ENCODE measurements around the gene RNF208. TPM values are rescaled to one million over a fixed set of nuclear protein-coding genes. Genes with fewer than 3 reads are reported as not detected.
A peak's percentile ranks its signal among the peaks of the same experiment; 100 is the strongest.

Gene RNF208
- total RNA-seq, 1 donor from 2014 or later = 9.5 TPM

GRCh38 chr9:137226338-137227053, 4.5 kb upstream of the RNF208 start:
- no peaks in the 10 kb centered on the region for H3K27me3 Mint-ChIP-seq (ENCODE audit: low read depth)
- H3K4me1 Mint-ChIP-seq (ENCODE audit: low read depth) = peaks cover 7% of the 10 kb centered on the region
- no peaks in the 10 kb centered on the region for H3K36me3 Mint-ChIP-seq (ENCODE audit: low read depth)
- no peak overlapping the region for H3K4me3 Mint-ChIP-seq (ENCODE audit: low read depth)
- no peak for DNase-seq (ENCODE audit: low spot score)
- intact Hi-C loops (cut with micrococcal nuclease) = loop anchor here (1.0 kb wide), 1 partner anchor 108 kb away; no protein-coding TSS in a partner anchor
- H3K27ac Mint-ChIP-seq = no peak overlapping the region
- no peaks in the 10 kb centered on the region for H3K9me3 Mint-ChIP-seq

GRCh38 chr9:137225699-137226331, 3.8 kb upstream of the RNF208 start:
- H3K36me3 Mint-ChIP-seq (ENCODE audit: low read depth) = no peaks in the 10 kb centered on the region
- H3K4me1 Mint-ChIP-seq (ENCODE audit: low read depth) = peaks cover 7% of the 10 kb centered on the region
- DNase-seq (ENCODE audit: low spot score) = no peak
- H3K4me3 Mint-ChIP-seq (ENCODE audit: low read depth) = no peak overlapping the region
- no peaks in the 10 kb centered on the region for H3K9me3 Mint-ChIP-seq
- H3K27ac Mint-ChIP-seq = no peak overlapping the region
- no peaks in the 10 kb centered on the region for H3K27me3 Mint-ChIP-seq (ENCODE audit: low read depth)
- intact Hi-C loops (cut with micrococcal nuclease) = no loop called here

DNA sequence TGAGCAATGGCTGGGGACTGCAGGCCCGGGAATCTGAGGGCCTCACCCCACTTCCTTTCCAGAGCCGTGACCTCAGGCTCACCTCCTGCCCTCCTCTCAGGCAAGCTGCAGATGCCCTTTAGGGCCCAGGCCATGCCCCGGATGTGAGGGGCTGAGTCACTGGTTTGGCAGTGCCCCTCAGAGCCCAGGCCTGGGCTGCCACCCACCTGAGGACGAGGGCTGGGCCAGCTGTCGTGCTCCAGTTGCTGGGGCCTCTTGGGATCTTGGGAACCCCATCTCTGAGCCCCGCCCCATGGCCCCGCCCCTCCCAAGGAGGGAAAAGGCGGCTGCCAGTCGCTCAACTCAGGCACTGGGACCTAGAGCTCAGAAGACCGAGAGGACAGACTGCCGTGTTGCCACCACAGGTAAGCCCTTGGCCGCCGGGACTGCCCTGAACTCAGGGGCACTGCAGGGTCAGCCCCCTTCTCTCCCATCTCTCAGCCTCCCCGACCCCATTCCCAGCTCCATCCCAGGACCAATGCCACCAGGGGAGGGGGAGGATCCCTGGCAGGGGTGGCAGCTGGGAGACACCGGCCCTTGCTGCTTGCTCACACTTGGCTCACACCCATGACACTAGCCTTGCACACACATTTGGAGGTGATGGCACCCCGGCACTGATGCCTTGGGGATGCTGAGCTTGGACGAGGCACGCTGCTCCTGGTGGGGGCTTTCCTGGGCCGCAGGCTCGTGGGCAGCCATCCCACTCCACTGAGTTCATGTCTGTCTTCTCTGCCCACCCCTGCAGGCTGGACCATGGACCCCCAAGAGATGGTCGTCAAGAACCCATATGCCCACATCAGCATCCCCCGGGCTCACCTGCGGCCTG, 3.0 kb upstream of the RNF208 start, which contains the start of gene CYSRT1:
TSS of gene CYSRT1 (plus strand) at position 345 of the 865 bp plus-strand sequence. CDS start at position 793, 448 bp downstream.
- intact Hi-C loops (cut with micrococcal nuclease) = no loop called here
- Mint-ChIP-seq H3K9me3 (no peaks in the 10 kb centered on the region), H3K4me3 (ENCODE audit: low read depth) (peak within 1 kb of the TSS; percentile 72), H3K27ac (peak within 1 kb of the TSS; percentile 73), H3K36me3 (ENCODE audit: low read depth) (no peaks in the 10 kb centered on the region), H3K27me3 (ENCODE audit: low read depth) (no peaks in the 10 kb centered on the region), H3K4me1 (ENCODE audit: low read depth) (peaks cover 7% of the 10 kb centered on the region)
- DNase-seq (ENCODE audit: low spot score) = no peak

DNA sequence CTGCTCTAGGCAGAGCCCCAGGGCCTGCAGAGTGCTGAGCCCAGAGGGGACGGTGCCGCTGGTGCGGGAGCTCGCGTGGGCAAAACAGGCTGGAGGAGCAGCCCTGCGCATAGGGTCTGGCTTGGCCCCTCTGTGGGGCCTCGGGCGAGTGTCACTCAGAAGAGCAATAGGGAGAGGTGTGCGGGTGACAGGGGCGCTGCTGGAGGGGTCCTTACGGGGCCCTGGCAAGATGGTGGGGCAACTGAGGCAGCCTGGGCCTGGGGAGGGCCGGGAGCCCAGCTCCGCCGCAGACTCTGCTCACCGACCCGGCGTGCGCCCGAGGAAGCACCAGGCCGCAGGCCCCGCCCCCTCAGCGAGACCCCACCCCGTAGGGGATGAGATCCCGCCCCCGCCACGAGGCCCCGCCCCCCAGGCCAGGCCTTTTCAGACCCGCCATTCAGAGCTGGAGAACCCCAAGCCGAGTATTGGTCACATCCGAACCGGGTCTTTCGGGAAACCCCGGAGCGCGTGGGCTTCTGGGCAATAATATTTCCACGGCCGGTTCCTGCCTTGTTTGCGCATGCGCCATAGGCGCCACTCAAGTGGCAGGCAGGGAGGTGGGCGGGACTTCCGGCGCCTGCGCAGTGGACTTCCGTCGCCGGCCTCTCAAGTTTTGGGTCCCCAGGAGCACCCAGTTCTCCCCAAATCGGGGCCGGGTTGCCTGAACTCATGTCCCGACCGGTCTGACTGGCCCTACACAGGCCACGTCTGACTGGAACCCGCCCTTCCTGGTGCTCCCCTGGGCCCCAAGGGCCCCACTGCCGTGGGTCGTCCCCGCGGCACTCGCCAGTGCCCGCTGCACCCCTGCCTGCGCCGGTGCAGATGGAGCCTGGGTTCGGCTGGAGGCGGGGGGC, 1.3 kb upstream of the RNF208 start:
- Mint-ChIP-seq H3K9me3 (no peaks in the 10 kb centered on the region), H3K27ac (peak overlapping the region; percentile 73), H3K4me3 (ENCODE audit: low read depth) (peak overlapping the region; percentile 82), H3K27me3 (ENCODE audit: low read depth) (no peaks in the 10 kb centered on the region), H3K4me1 (ENCODE audit: low read depth) (peaks cover 7% of the 10 kb centered on the region), H3K36me3 (ENCODE audit: low read depth) (no peaks in the 10 kb centered on the region)
- intact Hi-C loops (cut with micrococcal nuclease) = loop anchor here (1.0 kb wide), 3 partner anchors 18 to 35 kb away; partner anchors contain the start of genes ANAPC2, SSNA1, TPRN and TUBB4B
- peak; percentile 99 for DNase-seq (ENCODE audit: low spot score)

- DNase-seq (ENCODE audit: low spot score) = no peak
- intact Hi-C loops (cut with micrococcal nuclease) = no loop called here
- peaks cover 5% of the 10 kb centered on the region for H3K4me1 Mint-ChIP-seq (ENCODE audit: low read depth)
- H3K9me3 Mint-ChIP-seq = no peaks in the 10 kb centered on the region
- H3K36me3 Mint-ChIP-seq (ENCODE audit: low read depth) = no peaks in the 10 kb centered on the region
- no peak overlapping the region for H3K27ac Mint-ChIP-seq
- H3K27me3 Mint-ChIP-seq (ENCODE audit: low read depth) = no peaks in the 10 kb centered on the region
- H3K4me3 Mint-ChIP-seq (ENCODE audit: low read depth) = no peak overlapping the region
These were observed 431 bp downstream of the RNF208 start for GRCh38 chr9:137221506-137222111.

DNA sequence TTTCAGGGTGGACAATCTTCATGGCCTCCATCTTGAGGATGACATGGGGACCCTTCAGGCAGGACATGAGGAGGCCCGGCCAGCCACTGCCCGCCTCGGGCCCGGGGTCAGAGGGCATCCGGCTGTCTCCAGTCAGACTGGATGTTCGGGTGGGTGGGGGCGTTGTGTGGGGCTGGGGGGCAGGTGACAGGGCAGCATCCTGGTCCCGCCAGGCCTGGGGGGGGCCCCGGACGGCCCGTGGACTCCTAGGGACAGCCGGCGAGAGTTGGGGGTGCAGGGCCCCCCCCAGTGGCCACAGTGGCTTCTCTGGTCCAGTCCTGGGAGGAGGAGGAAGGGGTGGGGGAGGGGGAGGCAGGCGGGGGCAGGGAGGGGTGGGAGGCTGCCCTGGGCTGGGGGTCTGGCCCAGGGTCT, 940 bp downstream of the RNF208 start:
- no peaks in the 10 kb centered on the region for H3K9me3 Mint-ChIP-seq
- no peak overlapping the region for H3K4me3 Mint-ChIP-seq (ENCODE audit: low read depth)
- peaks cover 5% of the 10 kb centered on the region for H3K4me1 Mint-ChIP-seq (ENCODE audit: low read depth)
- no peaks in the 10 kb centered on the region for H3K27me3 Mint-ChIP-seq (ENCODE audit: low read depth)
- DNase-seq (ENCODE audit: low spot score) = no peak
- intact Hi-C loops (cut with micrococcal nuclease) = no loop called here
- H3K27ac Mint-ChIP-seq = no peak overlapping the region
- no peaks in the 10 kb centered on the region for H3K36me3 Mint-ChIP-seq (ENCODE audit: low read depth)

DNA sequence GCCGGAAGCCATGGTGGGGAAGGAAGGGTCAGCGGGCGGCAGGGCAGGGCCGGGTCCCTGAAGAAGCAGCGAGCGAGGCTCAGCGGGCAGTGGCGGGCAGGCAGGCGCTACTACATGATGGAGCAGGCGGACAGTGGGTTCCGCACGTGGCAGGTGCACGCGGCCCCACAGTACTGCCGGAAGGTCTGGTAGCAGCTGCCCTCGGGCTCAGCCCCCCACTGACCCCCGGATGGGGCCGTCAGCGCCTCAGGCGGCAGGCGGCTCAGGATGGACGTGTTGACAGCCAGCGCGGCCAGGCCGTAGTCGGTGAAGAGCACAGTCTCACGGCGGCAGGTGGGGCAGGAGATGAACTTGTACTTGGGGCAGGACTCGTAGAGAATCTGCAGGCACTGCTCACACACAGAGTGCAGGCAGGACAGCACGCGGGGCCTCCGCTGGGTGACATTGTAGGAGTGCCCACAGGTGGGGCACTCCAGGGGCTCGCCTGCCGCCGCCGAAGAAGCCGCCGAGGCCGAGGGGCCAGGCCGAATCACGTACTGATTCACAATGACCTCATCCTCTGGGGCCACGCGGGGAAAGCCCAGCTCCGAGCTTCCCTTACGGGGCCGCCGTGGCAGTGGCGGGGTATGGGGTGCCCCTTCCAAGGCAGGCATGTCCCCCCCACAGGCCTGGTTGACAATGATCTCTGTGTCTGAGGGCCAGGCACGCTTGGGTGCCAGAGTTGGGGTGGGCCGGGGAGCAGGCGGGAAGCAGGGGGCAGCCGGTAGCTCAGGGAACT, 1.5 kb downstream of the RNF208 start:
- Mint-ChIP-seq H3K27ac (no peak overlapping the region), H3K36me3 (ENCODE audit: low read depth) (no peaks in the 10 kb centered on the region), H3K27me3 (ENCODE audit: low read depth) (no peaks in the 10 kb centered on the region), H3K4me1 (ENCODE audit: low read depth) (peaks cover 5% of the 10 kb centered on the region), H3K9me3 (no peaks in the 10 kb centered on the region), H3K4me3 (ENCODE audit: low read depth) (peak overlapping the region; percentile 37)
- intact Hi-C loops (cut with micrococcal nuclease) = no loop called here
- no peak for DNase-seq (ENCODE audit: low spot score)

GRCh38 chr9:137219757-137220316, 2.2 kb downstream of the RNF208 start:
- no peaks in the 10 kb centered on the region for H3K9me3 Mint-ChIP-seq
- H3K4me1 Mint-ChIP-seq (ENCODE audit: low read depth) = peaks cover 2% of the 10 kb centered on the region
- no peak overlapping the region for H3K27ac Mint-ChIP-seq
- intact Hi-C loops (cut with micrococcal nuclease) = no loop called here
- peak overlapping the region; percentile 37 for H3K4me3 Mint-ChIP-seq (ENCODE audit: low read depth)
- no peaks in the 10 kb centered on the region for H3K36me3 Mint-ChIP-seq (ENCODE audit: low read depth)
- no peak for DNase-seq (ENCODE audit: low spot score)
- H3K27me3 Mint-ChIP-seq (ENCODE audit: low read depth) = no peaks in the 10 kb centered on the region

DNA sequence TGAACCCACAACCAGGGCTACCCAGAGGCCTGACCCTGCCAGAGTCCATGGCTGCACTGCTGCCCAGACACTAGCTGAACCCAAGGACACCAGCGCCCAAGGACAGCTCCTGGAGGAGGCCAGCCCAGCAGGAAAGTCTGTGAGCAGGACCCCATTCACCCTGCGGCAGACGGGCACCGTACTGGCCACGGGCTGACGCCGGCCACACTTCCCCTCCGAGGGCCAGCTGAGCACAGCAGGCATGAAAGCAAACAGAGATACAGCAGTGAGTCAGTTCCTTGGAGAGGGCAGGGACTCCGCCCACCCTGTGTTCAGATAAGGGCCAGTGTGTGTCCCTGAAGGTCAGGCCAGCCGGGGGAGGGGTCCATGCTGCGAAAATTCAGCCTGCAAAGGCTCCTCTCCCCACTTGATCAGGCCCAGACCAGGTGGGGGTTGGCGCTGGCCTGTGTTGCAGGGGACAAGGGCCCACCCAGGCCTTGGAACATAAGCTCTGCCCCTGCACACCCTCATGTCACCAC, 3.2 kb downstream of the RNF208 start:
- Mint-ChIP-seq H3K36me3 (ENCODE audit: low read depth) (no peaks in the 10 kb centered on the region), H3K4me1 (ENCODE audit: low read depth) (peaks cover 2% of the 10 kb centered on the region), H3K27me3 (ENCODE audit: low read depth) (no peaks in the 10 kb centered on the region), H3K4me3 (ENCODE audit: low read depth) (no peak overlapping the region), H3K9me3 (no peaks in the 10 kb centered on the region), H3K27ac (no peak overlapping the region)
- intact Hi-C loops (cut with micrococcal nuclease) = no loop called here
- DNase-seq (ENCODE audit: low spot score) = no peak

DNA sequence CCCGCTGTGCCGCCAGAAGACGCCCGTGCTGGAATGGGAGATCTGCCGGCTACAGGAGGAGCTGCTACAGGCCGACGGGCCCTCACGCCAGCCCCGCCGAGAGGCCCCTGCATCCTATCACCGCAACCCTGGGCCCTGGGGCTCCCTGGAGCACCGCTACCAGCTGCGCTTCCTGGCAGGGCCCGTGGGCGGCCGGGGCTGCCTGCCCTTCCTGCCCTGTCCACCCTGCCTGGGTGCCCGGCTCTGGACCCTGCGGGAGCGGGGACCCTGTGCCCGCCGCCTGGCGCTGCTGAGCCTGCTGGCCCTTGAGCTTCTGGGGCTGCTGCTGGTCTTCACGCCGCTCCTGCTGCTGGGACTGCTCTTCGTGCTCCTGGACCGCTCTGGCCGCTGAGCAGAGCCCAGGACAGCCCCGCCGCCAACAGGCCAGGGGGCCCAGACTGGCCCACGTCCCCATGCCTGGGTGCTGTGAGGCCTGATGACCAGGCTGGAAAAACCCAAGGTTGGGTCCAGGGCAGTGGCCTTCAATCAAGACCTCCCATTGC, 3.8 kb downstream of the RNF208 start:
- H3K27me3 Mint-ChIP-seq (ENCODE audit: low read depth) = no peaks in the 10 kb centered on the region
- no peak for DNase-seq (ENCODE audit: low spot score)
- no peak overlapping the region for H3K27ac Mint-ChIP-seq
- no peaks in the 10 kb centered on the region for H3K36me3 Mint-ChIP-seq (ENCODE audit: low read depth)
- no peaks in the 10 kb centered on the region for H3K9me3 Mint-ChIP-seq
- H3K4me1 Mint-ChIP-seq (ENCODE audit: low read depth) = peaks cover 2% of the 10 kb centered on the region
- H3K4me3 Mint-ChIP-seq (ENCODE audit: low read depth) = no peak overlapping the region
- intact Hi-C loops (cut with micrococcal nuclease) = no loop called here
